ENCODE measurements around the gene CD34.
"Not testable (repeated sequence)": the region's sequence is repeated elsewhere in the genome, so short reads cannot be mapped to it uniquely, and the experiment has no call there.

Gene CD34

GRCh38 chr1:207910591-207911354 is at the start of gene CD34:
TSS of gene CD34 (minus strand) at chr1:207911125. CDS start at chr1:207911080, 45 bp downstream.
- DNase-seq, result no peak

- no peak for DNase-seq
These were observed 49.4 kb upstream of the CD34 start for GRCh38 chr1:207960346-207960745.

GRCh38 chr1:207959910-207960309 is 49.0 kb upstream of the CD34 start:
- no peak for DNase-seq

- DNase-seq, result no peak
These were observed 48.4 kb upstream of the CD34 start for GRCh38 chr1:207959141-207959825.

GRCh38 chr1:207958376-207959139 is 47.6 kb upstream of the CD34 start:
- DNase-seq, result no peak

- no peak for DNase-seq
These were observed 46.1 kb upstream of the CD34 start for GRCh38 chr1:207956986-207957385.

- no peak for DNase-seq
These were observed 43.2 kb upstream of the CD34 start for GRCh38 chr1:207954104-207954503.

- DNase-seq, result no peak
These were observed 42.0 kb upstream of the CD34 start for GRCh38 chr1:207952617-207953542.

GRCh38 chr1:207951652-207952051 is 40.7 kb upstream of the CD34 start:
- DNase-seq, result no peak

GRCh38 chr1:207950750-207951149 is 39.8 kb upstream of the CD34 start:
- DNase-seq, result no peak

GRCh38 chr1:207949571-207950195 is 38.8 kb upstream of the CD34 start:
- DNase-seq, result no peak

- DNase-seq, result no peak
These were observed 37.8 kb upstream of the CD34 start for GRCh38 chr1:207948536-207949250.

GRCh38 chr1:207946756-207947155 is 35.8 kb upstream of the CD34 start:
- DNase-seq, result no peak

GRCh38 chr1:207944571-207944970 is 33.6 kb upstream of the CD34 start:
- DNase-seq, result no peak

GRCh38 chr1:207942337-207942741 is 31.4 kb upstream of the CD34 start:
- not testable (repeated sequence) for DNase-seq

- peak in 1 of 2 donors; percentile 35 for DNase-seq
These were observed 30.7 kb upstream of the CD34 start for GRCh38 chr1:207941665-207942064.

- no peak for DNase-seq
These were observed 27.1 kb upstream of the CD34 start for GRCh38 chr1:207938016-207938415.

- DNase-seq, result no peak
These were observed 26.3 kb upstream of the CD34 start for GRCh38 chr1:207937204-207937603.

- no peak for DNase-seq
These were observed 24.2 kb upstream of the CD34 start for GRCh38 chr1:207935166-207935583.

GRCh38 chr1:207933205-207933800 is 22.4 kb upstream of the CD34 start:
- DNase-seq, result no peak

GRCh38 chr1:207926984-207927383 is 16.1 kb upstream of the CD34 start:
- no peak for DNase-seq

All from CD4-positive, alpha-beta T cell treated with Interleukin-4 for 1 hour (primary cell).